Measurements from ENCODE around the gene PIP4K2A. TPM values are rescaled to one million over a fixed set of nuclear protein-coding genes. Genes with fewer than 3 reads are reported as not detected.
A peak's percentile ranks its signal among the peaks of the same experiment; 100 is the strongest.

PIP4K2A gene
- total and polyA plus RNA-seq, 4 donors = 7.3 to 42.2 (median 27.6) TPM

GRCh38 chr10:22603581-22603980, 110.8 kb downstream of the PIP4K2A start:
- H3K4me1 ChIP-seq (ENCODE audit: control insufficient read depth in 5 of 5, insufficient read depth in 5 of 5, low read length in 5 of 5) = peaks cover 0 to 9% (median 3%) of the 10 kb centered on the region in 5 donors
- no peak for ATAC-seq (ENCODE audit: insufficient read depth, low FRiP score)
- 98 to 99% methylated on average over 3 of the region's 3 CpGs for WGBS, 2 donors

GRCh38 chr10:22601618-22602017, 112.8 kb downstream of the PIP4K2A start:
- DNase-seq (no peak), ATAC-seq (ENCODE audit: insufficient read depth, low FRiP score) (no peak)
- Histone ChIP-seq H3K36me3 (ENCODE audit: control insufficient read depth in 4 of 4, insufficient read depth in 4 of 4, low read length in 4 of 4) (peaks cover 0 to 10% (median 6%) of the 10 kb centered on the region in 4 donors), H3K27me3 (ENCODE audit: control insufficient read depth in 3 of 3, insufficient read depth in 3 of 3, low read length in 2 of 3) (no peaks in the 10 kb centered on the region), H3K27ac (ENCODE audit: low read depth in 1 of 2, low read length in 1 of 2) (no peak overlapping the region), H3K4me3 (no peak overlapping the region), H3K4me1 (ENCODE audit: control insufficient read depth in 5 of 5, insufficient read depth in 5 of 5, low read length in 5 of 5) (peaks cover 0 to 7% (median 4%) of the 10 kb centered on the region in 5 donors), H3K9me3 (ENCODE audit: control insufficient read depth in 4 of 4, insufficient read depth in 3 of 4, low read length in 3 of 4) (no peaks in the 10 kb centered on the region), H3K9ac (ENCODE audit: insufficient read depth in 1 of 2, low read length in 2 of 2) (no peak overlapping the region)
- TF ChIP-seq CTCF (IDR thresholded peaks at IDR 0.05; ENCODE audit: control extremely low read depth, extremely low read depth) = no peak
- 93 to 97% methylated on average over 5 of the region's 5 CpGs for WGBS, 2 donors

More at GRCh38 chr10:22603581-22603980, 110.8 kb downstream of the PIP4K2A start:
- peaks cover 0 to 10% (median 6%) of the 10 kb centered on the region in 4 donors for H3K36me3 ChIP-seq (ENCODE audit: control insufficient read depth in 4 of 4, insufficient read depth in 4 of 4, low read length in 4 of 4)
- TF ChIP-seq CTCF (IDR thresholded peaks at IDR 0.05; ENCODE audit: control extremely low read depth, extremely low read depth) = no peak
- no peaks in the 10 kb centered on the region for H3K9me3 ChIP-seq (ENCODE audit: control insufficient read depth in 4 of 4, insufficient read depth in 3 of 4, low read length in 3 of 4)
- no peaks in the 10 kb centered on the region for H3K27me3 ChIP-seq (ENCODE audit: control insufficient read depth in 3 of 3, insufficient read depth in 3 of 3, low read length in 2 of 3)
- no peak overlapping the region for H3K27ac ChIP-seq (ENCODE audit: low read depth in 1 of 2, low read length in 1 of 2)
- DNase-seq = no peak
- H3K4me3 ChIP-seq = no peak overlapping the region
- H3K9ac ChIP-seq (ENCODE audit: insufficient read depth in 1 of 2, low read length in 2 of 2) = no peak overlapping the region

GRCh38 chr10:22599636-22600228, 114.6 kb downstream of the PIP4K2A start:
- Histone ChIP-seq H3K27me3 (ENCODE audit: control insufficient read depth in 3 of 3, insufficient read depth in 3 of 3, low read length in 2 of 3) (no peaks in the 10 kb centered on the region), H3K4me1 (ENCODE audit: control insufficient read depth in 5 of 5, insufficient read depth in 5 of 5, low read length in 5 of 5) (peaks cover 0 to 6% (median 4%) of the 10 kb centered on the region in 5 donors), H3K4me3 (no peak overlapping the region), H3K9me3 (ENCODE audit: control insufficient read depth in 4 of 4, insufficient read depth in 3 of 4, low read length in 3 of 4) (no peaks in the 10 kb centered on the region), H3K27ac (ENCODE audit: low read depth in 1 of 2, low read length in 1 of 2) (no peak overlapping the region), H3K36me3 (ENCODE audit: control insufficient read depth in 4 of 4, insufficient read depth in 4 of 4, low read length in 4 of 4) (peaks cover 0 to 10% (median 7%) of the 10 kb centered on the region in 4 donors), H3K9ac (ENCODE audit: insufficient read depth in 1 of 2, low read length in 2 of 2) (no peak overlapping the region)
- no peak for ATAC-seq (ENCODE audit: insufficient read depth, low FRiP score)
- DNase-seq = peak in 2 of 3 donors; percentile 17 to 18
- 86 to 87% methylated on average over 11 of the region's 11 CpGs for WGBS, 2 donors
- no peak for TF ChIP-seq CTCF (IDR thresholded peaks at IDR 0.05; ENCODE audit: control extremely low read depth, extremely low read depth)

Measured in lung (tissue), 12 donors.